Measurements from ENCODE around the gene GNPTG. TPM values are rescaled to one million over a fixed set of nuclear protein-coding genes. Genes with fewer than 3 reads are reported as not detected.
A peak's percentile ranks its signal among the peaks of the same experiment; 100 is the strongest.

GNPTG gene
- total RNA-seq, 1 donor from 2014 or later, result 60.7 TPM

DNA sequence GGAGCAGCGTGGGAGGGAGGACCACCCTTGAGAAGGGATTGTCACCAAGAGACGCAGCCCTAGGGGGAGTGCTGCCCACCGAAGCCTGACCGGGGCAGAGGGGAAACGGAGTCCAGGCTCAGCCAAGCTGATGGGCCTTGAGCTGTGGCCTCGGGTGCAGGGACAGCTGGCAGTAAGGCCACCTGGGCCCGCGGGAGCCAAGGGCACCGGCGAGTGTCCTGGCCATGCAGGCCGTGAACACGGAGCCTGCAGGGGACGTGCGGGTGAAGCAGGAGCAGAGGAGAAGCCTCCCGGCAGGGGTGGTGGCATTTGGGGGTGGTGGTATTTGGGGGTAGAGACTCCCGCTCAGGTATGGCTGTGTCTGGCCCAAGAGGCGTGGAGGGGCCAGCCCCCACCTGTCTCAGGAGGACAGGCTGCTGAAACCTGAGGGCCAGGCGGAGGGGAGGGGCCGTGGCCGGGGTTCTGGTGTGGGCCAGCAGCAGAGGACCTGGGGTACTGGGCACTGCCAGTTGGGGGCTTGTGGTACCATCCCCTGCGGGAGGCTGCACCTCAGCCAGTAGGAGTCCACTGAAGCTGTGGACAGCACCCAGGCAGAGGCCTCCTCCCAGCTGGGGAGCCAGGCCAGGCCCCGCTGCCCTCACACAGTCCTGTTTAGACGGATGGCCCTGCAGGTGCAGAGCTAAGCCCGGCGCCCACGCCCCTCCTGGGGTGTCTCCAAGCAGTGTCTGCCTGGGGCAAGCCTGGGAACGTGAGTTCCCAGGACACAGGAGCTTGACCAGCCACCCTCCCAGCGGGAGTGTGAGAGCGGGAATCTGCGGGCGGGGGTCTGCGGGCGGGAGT lies 4.5 kb downstream of the GNPTG start:
- no peak for DNase-seq (ENCODE audit: low spot score)
- H3K4me1 Mint-ChIP-seq (ENCODE audit: low read depth), result peaks cover 34% of the 10 kb centered on the region
- no peaks in the 10 kb centered on the region for H3K36me3 Mint-ChIP-seq (ENCODE audit: low read depth)

GRCh38 chr16:1357906-1358566 lies 6.3 kb downstream of the GNPTG start:
- peaks cover 23% of the 10 kb centered on the region for H3K4me1 Mint-ChIP-seq (ENCODE audit: low read depth)
- H3K27me3 Mint-ChIP-seq (ENCODE audit: low read depth), result no peaks in the 10 kb centered on the region
- no peaks in the 10 kb centered on the region for H3K9me3 Mint-ChIP-seq (ENCODE audit: low read depth)
- H3K27ac Mint-ChIP-seq (ENCODE audit: unreplicated experiment), result no peak overlapping the region
- no peaks in the 10 kb centered on the region for H3K36me3 Mint-ChIP-seq (ENCODE audit: low read depth)
- H3K4me3 Mint-ChIP-seq (ENCODE audit: unreplicated experiment), result no peak overlapping the region
- TF ChIP-seq, protein P1, sequence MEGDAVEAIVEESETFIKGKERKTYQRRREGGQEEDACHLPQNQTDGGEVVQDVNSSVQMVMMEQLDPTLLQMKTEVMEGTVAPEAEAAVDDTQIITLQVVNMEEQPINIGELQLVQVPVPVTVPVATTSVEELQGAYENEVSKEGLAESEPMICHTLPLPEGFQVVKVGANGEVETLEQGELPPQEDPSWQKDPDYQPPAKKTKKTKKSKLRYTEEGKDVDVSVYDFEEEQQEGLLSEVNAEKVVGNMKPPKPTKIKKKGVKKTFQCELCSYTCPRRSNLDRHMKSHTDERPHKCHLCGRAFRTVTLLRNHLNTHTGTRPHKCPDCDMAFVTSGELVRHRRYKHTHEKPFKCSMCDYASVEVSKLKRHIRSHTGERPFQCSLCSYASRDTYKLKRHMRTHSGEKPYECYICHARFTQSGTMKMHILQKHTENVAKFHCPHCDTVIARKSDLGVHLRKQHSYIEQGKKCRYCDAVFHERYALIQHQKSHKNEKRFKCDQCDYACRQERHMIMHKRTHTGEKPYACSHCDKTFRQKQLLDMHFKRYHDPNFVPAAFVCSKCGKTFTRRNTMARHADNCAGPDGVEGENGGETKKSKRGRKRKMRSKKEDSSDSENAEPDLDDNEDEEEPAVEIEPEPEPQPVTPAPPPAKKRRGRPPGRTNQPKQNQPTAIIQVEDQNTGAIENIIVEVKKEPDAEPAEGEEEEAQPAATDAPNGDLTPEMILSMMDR (IDR thresholded peaks at IDR 0.05), result no peak
- no peak for DNase-seq (ENCODE audit: low spot score)

More for the DNA sequence above, 4.5 kb downstream of the GNPTG start:
- H3K27ac Mint-ChIP-seq (ENCODE audit: unreplicated experiment), result no peak overlapping the region
- no peaks in the 10 kb centered on the region for H3K9me3 Mint-ChIP-seq (ENCODE audit: low read depth)
- no peaks in the 10 kb centered on the region for H3K27me3 Mint-ChIP-seq (ENCODE audit: low read depth)
- no peak overlapping the region for H3K4me3 Mint-ChIP-seq (ENCODE audit: unreplicated experiment)
- TF ChIP-seq, protein P1 (IDR thresholded peaks at IDR 0.05), result no peak

DNA sequence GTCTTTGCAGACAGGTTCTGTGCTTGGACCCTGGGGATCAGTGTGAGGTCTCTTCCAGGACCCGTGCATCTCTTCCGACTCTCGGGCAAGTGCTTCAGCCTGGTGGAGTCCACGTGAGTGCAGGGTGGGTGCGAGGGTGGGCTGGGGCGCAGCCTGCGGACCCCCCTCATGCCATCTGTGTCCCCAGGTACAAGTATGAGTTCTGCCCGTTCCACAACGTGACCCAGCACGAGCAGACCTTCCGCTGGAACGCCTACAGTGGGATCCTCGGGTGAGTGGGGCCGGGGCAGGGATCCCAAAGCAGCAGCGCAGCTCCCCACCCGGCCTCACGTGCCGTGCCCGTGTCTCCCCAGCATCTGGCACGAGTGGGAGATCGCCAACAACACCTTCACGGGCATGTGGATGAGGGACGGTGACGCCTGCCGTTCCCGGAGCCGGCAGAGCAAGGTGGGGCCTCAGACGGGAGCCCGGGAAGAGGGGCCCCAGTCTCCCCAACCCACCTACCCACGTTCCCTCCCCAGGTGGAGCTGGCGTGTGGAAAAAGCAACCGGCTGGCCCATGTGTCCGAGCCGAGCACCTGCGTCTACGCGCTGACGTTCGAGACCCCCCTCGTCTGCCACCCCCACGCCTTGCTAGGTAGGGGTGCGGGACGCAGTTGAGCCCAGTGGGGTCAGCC lies 10.1 kb downstream of the GNPTG start:
- Mint-ChIP-seq H3K36me3 (ENCODE audit: low read depth) (peaks cover 2% of the 10 kb centered on the region), H3K9me3 (ENCODE audit: low read depth) (no peaks in the 10 kb centered on the region), H3K4me3 (ENCODE audit: unreplicated experiment) (no peak overlapping the region), H3K27ac (ENCODE audit: unreplicated experiment) (no peak overlapping the region), H3K27me3 (ENCODE audit: low read depth) (no peaks in the 10 kb centered on the region), H3K4me1 (ENCODE audit: low read depth) (peaks cover 7% of the 10 kb centered on the region)
- no peak for DNase-seq (ENCODE audit: low spot score)
- TF ChIP-seq, protein P1 (IDR thresholded peaks at IDR 0.05), result no peak

GRCh38 chr16:1362807-1363206 lies 11.1 kb downstream of the GNPTG start:
- H3K4me3 Mint-ChIP-seq (ENCODE audit: unreplicated experiment), result no peak overlapping the region
- no peak overlapping the region for H3K27ac Mint-ChIP-seq (ENCODE audit: unreplicated experiment)
- H3K27me3 Mint-ChIP-seq (ENCODE audit: low read depth), result no peaks in the 10 kb centered on the region
- TF ChIP-seq, protein P1 (IDR thresholded peaks at IDR 0.05), result no peak
- no peaks in the 10 kb centered on the region for H3K9me3 Mint-ChIP-seq (ENCODE audit: low read depth)
- peaks cover 2% of the 10 kb centered on the region for H3K36me3 Mint-ChIP-seq (ENCODE audit: low read depth)
- DNase-seq (ENCODE audit: low spot score), result no peak
- peaks cover 7% of the 10 kb centered on the region for H3K4me1 Mint-ChIP-seq (ENCODE audit: low read depth)

DNA sequence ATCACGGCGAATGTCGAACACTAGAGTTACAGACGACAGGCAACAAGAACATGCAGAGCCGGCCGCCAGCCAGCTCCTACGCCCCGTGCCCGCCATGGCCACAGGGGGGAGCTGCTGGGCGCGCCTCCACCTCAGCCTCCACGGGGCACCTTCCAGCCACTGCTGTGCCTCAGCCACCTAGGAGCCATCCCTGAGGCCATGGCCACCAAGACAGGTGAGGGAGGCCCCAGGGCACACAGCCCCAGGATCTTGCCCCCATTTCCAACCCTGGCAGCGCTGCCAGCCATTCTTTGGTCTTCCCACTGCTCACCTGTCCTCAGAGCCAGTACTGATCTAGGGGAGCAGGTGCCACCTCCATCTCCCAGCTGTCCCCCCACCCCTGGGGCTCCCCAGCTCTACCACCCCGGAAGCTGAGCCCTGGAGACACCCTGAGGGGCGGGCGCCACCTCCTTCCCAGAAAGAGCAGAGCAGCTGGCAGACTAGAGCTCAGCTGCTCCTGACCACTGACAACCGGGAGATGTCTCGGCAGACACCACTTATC lies 11.8 kb downstream of the GNPTG start:
- Mint-ChIP-seq H3K27ac (ENCODE audit: unreplicated experiment) (no peak overlapping the region), H3K36me3 (ENCODE audit: low read depth) (peaks cover 2% of the 10 kb centered on the region), H3K27me3 (ENCODE audit: low read depth) (no peaks in the 10 kb centered on the region), H3K4me3 (ENCODE audit: unreplicated experiment) (no peak overlapping the region), H3K4me1 (ENCODE audit: low read depth) (peaks cover under 1% of the 10 kb centered on the region), H3K9me3 (ENCODE audit: low read depth) (no peaks in the 10 kb centered on the region)
- TF ChIP-seq, protein P1 (IDR thresholded peaks at IDR 0.05), result peak; percentile 83
- no peak for DNase-seq (ENCODE audit: low spot score)
